Mesodermal cell (in vitro differentiated cells): ENCODE results near the gene KLRF1.

ENCODE experiments used
- H3K27ac ChIP-seq: 2 replicates; pipeline ENCODE4 v1.7.0; 2013; ENCODE audit warnings: mild to moderate bottlenecking, low read depth, low read length, moderate library complexity; ENCODE audit not compliant: severe bottlenecking
- H3K36me3 ChIP-seq: 2 replicates; pipeline ENCODE4 v1.7.1; 2013; ENCODE audit warnings: mild to moderate bottlenecking, low read length, moderate library complexity; ENCODE audit not compliant: control insufficient read depth, insufficient read depth
- H3K4me1 ChIP-seq: one replicate; pipeline ENCODE4 v1.7.1; 2013; ENCODE audit warnings: mild to moderate bottlenecking, low read length; ENCODE audit not compliant: insufficient read depth, control insufficient read depth, poor library complexity, severe bottlenecking
- H3K4me3 ChIP-seq: 2 replicates; pipeline ENCODE4 v1.7.0; 2013; ENCODE audit warnings: low read length, control low read depth, mild to moderate bottlenecking; ENCODE audit not compliant: insufficient read depth, poor library complexity, severe bottlenecking; ENCODE audit errors: extremely low read depth
- H3K9me3 ChIP-seq: 2 replicates; pipeline ENCODE4 v1.7.1; 2013; ENCODE audit warnings: mild to moderate bottlenecking, low read length, moderate library complexity; ENCODE audit not compliant: control insufficient read depth
- WGBS, 2 experiments: methylation state at CpG; one replicate each; pipeline ENCODE4 v1.1.5; 2013; ENCODE audit warnings: missing lambda C conversion rate in 2 of 2; ENCODE audit not compliant: insufficient coverage in 2 of 2; 5-methylcytosine and 5-hydroxymethylcytosine counted together

KLRF1 gene

DNA sequence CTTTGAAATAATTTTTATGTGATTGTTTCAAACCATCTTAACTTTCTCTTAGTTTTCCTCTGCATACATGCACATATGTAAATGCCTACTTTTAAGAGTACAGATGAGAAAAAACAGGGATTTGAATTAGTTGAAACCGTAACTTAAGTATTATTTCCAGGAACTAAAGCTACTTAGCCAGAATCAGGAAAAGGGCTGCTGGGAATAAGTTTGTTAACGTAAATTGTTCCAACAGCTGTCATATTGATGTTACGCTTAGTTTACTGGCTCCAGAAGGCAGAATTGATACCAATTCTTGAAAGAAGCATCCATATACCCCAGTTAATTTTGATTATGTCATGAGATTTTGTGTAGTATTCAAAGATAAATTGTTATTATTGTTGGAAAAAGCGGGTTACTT is 17.9 kb upstream of the KLRF1 start:
- whole genome bisulfite sequencing, 2 experiments = 100% methylated on average over 2 of the region's 4 CpGs; no CpG with 5 or more reads in 1 of the 2 experiments

GRCh38 chr12:9809866-9810265 is 17.4 kb upstream of the KLRF1 start:
- Histone ChIP-seq H3K4me1 (no peaks in the 10 kb centered on the region), H3K27ac (no peak overlapping the region), H3K9me3 (no peaks in the 10 kb centered on the region), H3K4me3 (no peak overlapping the region), H3K36me3 (no peaks in the 10 kb centered on the region)

More for the DNA sequence above, 17.9 kb upstream of the KLRF1 start:
- H3K4me3 ChIP-seq = no peak overlapping the region
- no peaks in the 10 kb centered on the region for H3K36me3 ChIP-seq
- H3K27ac ChIP-seq = no peak overlapping the region
- H3K9me3 ChIP-seq = no peaks in the 10 kb centered on the region
- H3K4me1 ChIP-seq = no peaks in the 10 kb centered on the region

DNA sequence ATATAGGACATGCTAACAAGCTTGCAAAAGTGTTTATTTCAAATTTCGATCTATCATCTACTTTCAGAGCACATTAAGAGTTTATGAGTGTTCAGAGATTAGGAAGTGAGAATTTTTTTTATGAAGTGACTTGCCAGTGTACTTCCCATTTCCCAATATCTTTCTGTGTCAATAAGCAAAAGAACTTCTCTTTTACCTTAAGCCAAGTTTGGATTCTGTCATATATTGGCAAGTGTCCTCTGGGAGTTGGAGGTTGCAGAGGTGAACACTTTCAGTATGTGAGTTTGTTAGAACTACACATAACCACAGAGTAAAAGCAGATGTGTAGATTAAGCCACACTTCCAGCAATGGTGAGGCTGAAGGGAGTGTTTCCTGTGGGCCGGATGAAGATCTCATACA is 16.6 kb upstream of the KLRF1 start:
- no peaks in the 10 kb centered on the region for H3K9me3 ChIP-seq
- no CpG with 5 or more reads among the region's 2 CpGs for WGBS, 2 experiments
- H3K4me1 ChIP-seq = no peaks in the 10 kb centered on the region
- no peaks in the 10 kb centered on the region for H3K36me3 ChIP-seq
- H3K27ac ChIP-seq = no peak overlapping the region
- no peak overlapping the region for H3K4me3 ChIP-seq

DNA sequence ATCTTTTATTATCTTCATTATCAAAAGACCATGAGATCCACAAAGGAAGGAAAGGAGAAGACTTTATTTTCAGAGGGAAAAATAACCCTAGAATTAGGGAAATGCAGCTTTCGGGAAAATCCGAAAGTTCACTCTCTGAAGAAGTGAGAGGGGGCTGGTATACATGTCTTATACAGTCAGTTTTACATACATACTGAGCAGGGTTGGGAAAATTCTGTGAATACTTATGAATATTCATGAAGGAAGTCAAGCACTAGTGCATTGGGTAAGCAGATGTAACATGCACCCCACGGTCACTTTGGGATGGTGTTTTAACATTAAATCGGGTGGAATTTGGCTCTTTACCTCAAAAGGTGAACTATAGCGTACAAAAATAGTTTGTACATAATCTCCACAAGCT is 15.7 kb upstream of the KLRF1 start:
- H3K9me3 ChIP-seq = no peaks in the 10 kb centered on the region
- H3K4me3 ChIP-seq = no peak overlapping the region
- WGBS, 2 experiments = 86 to 98% methylated on average over 2 to 5 of the region's 5 CpGs
- H3K36me3 ChIP-seq = no peaks in the 10 kb centered on the region
- no peak overlapping the region for H3K27ac ChIP-seq
- no peaks in the 10 kb centered on the region for H3K4me1 ChIP-seq

- Histone ChIP-seq H3K36me3 (no peaks in the 10 kb centered on the region), H3K9me3 (no peaks in the 10 kb centered on the region), H3K4me1 (no peaks in the 10 kb centered on the region), H3K4me3 (no peak overlapping the region), H3K27ac (no peak overlapping the region)
- WGBS, 2 experiments = 66 to 72% methylated on average over 19 to 29 of the region's 32 CpGs
Observed at GRCh38 chr12:9813821-9814798, 13.2 kb upstream of the KLRF1 start.

- no peak overlapping the region for H3K27ac ChIP-seq
- H3K9me3 ChIP-seq = no peaks in the 10 kb centered on the region
- no peaks in the 10 kb centered on the region for H3K36me3 ChIP-seq
- H3K4me1 ChIP-seq = no peaks in the 10 kb centered on the region
- WGBS, 2 experiments = 90 to 96% methylated on average over 6 of the region's 9 CpGs
- no peak overlapping the region for H3K4me3 ChIP-seq
Observed at GRCh38 chr12:9820281-9820930, 6.9 kb upstream of the KLRF1 start.

GRCh38 chr12:9829483-9829882 is 2.2 kb downstream of the KLRF1 start:
- no peak overlapping the region for H3K4me3 ChIP-seq
- WGBS, 2 experiments = no CpG with 5 or more reads among the region's 3 CpGs
- H3K27ac ChIP-seq = no peak overlapping the region
- no peaks in the 10 kb centered on the region for H3K9me3 ChIP-seq
- H3K4me1 ChIP-seq = no peaks in the 10 kb centered on the region
- no peaks in the 10 kb centered on the region for H3K36me3 ChIP-seq

DNA sequence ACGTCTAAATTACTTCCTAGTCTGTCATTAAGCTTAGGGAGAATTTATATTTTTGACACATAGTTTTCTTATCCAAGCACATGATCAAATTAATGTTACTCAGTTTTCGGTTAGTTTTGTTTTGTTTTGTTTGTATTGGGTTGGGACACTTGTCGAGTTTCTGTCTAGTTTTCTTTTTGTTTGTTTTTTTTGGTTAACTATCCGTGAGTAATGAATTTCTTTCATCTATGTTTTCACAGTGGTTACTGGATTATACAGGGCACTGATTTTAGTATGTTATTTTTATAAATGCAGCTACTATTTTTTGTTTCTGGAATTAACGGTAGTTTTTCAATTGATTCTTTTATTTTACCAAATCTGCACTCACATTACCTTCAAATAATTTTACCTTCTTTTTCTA is 2.7 kb downstream of the KLRF1 start:
- Histone ChIP-seq H3K4me3 (no peak overlapping the region), H3K36me3 (no peaks in the 10 kb centered on the region), H3K27ac (no peak overlapping the region), H3K9me3 (no peaks in the 10 kb centered on the region), H3K4me1 (no peaks in the 10 kb centered on the region)
- WGBS, 2 experiments = no CpG with 5 or more reads among the region's 5 CpGs

DNA sequence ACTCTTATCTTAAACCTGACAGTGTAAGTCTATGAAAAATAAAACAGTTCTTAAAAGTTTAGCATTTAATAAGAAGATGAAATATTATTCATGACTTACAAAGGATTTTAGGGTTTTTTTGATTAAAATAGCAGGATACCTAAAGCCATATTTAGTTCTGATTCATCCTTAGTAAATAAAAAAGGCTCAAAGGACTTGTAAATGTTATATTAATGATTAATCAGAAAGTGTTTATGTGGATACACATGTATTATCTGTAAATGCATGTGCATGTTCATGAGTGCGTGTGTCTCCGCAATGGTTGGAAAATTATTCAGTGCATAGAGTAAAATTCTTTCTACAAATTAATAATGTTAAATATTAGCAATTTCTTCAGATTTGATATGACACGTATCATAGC is 4.4 kb downstream of the KLRF1 start:
- H3K27ac ChIP-seq = no peak overlapping the region
- no peak overlapping the region for H3K4me3 ChIP-seq
- no peaks in the 10 kb centered on the region for H3K36me3 ChIP-seq
- H3K4me1 ChIP-seq = no peaks in the 10 kb centered on the region
- no CpG with 5 or more reads among the region's 3 CpGs for WGBS, 2 experiments
- no peaks in the 10 kb centered on the region for H3K9me3 ChIP-seq

DNA sequence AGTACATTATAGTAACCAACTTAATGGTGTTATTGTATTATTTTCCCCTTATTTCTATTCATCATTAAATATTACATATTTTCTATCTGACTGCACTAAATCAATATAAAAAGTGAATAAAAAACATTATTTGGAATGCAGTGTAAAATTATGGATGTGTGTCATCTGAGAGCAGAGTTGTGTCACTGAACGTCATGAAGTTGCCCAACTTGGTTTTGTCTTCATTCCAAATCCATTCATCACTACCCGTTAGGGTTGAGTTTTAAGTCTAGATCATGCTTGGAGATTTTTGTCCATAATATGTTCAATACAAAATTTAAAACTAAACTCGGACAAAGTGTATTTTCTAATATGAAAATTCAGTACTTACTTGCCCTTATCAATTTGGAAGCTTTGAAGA is 16.1 kb downstream of the KLRF1 start:
- WGBS, 2 experiments = no CpG with 5 or more reads among the region's 3 CpGs
- H3K4me3 ChIP-seq = no peak overlapping the region
- H3K36me3 ChIP-seq = no peaks in the 10 kb centered on the region
- no peaks in the 10 kb centered on the region for H3K4me1 ChIP-seq
- no peak overlapping the region for H3K27ac ChIP-seq
- H3K9me3 ChIP-seq = no peaks in the 10 kb centered on the region

DNA sequence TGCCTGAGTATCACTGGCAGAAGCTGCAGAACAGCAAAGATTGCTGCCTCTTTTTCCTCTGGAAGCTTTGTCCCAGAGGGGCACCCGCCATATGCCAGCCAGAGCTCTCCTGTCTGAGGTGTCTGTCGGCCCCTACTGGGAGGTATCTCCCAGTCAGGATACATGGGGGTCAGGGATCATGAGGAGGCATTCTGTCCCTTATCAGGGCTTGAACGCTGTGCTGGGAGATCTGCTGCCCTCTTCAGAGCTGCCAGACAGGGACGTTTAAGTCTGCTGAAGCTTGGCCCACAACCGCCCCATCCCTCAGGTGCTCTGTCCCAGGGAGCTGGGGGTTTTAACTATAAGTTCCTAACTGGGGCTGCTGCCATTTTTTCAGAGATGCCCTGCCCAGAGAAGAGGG is 21.6 kb downstream of the KLRF1 start:
- 74 to 78% methylated on average over 5 of the region's 5 CpGs for WGBS, 2 experiments
- H3K4me1 ChIP-seq = no peaks in the 10 kb centered on the region
- no peaks in the 10 kb centered on the region for H3K36me3 ChIP-seq
- H3K27ac ChIP-seq = no peak overlapping the region
- no peak overlapping the region for H3K4me3 ChIP-seq
- H3K9me3 ChIP-seq = no peaks in the 10 kb centered on the region
